PFSK-1 (cell line): ENCODE data around the gene RND3.

ENCODE experiments used
- FOXP2 ChIP-seq: optimal IDR thresholded peaks from 2 replicates; pipeline ENCODE3; 2011; ENCODE audit warnings: borderline replicate concordance, control low read depth, inconsistent platforms; ENCODE audit not compliant: insufficient read depth; ENCODE audit errors: extremely low read length, extremely low read depth
- POLR2AphosphoS5 ChIP-seq: IDR thresholded peaks from 2 replicates; pipeline ENCODE4 v1.6.1; 2012; ENCODE audit warnings: low read depth, mild to moderate bottlenecking, control low read depth, low read length, moderate library complexity
- SIN3A ChIP-seq: IDR thresholded peaks from 2 replicates; pipeline ENCODE4 v1.6.1; 2012; ENCODE audit warnings: mild to moderate bottlenecking, low read length, moderate library complexity, borderline replicate concordance; ENCODE audit not compliant: insufficient read depth
- TAF1 ChIP-seq: IDR thresholded peaks from 2 replicates; pipeline ENCODE4 v1.6.1; 2012; ENCODE audit warnings: low read length, control low read depth, borderline replicate concordance; ENCODE audit not compliant: insufficient read depth
- TF ChIP-seq, protein P1 (sequence below), 2 experiments: IDR thresholded peaks; 2 replicates each; pipeline versions ENCODE4 v1.6.1 to v1.8.0; 2011 to 2012; ENCODE audit warnings: low read depth in 2 of 2, low read length in 2 of 2, control low read depth in 1 of 2, inconsistent platforms in 1 of 2, mild to moderate bottlenecking in 1 of 2, moderate library complexity in 1 of 2; ENCODE audit not compliant: insufficient read depth in 1 of 2

DNA sequence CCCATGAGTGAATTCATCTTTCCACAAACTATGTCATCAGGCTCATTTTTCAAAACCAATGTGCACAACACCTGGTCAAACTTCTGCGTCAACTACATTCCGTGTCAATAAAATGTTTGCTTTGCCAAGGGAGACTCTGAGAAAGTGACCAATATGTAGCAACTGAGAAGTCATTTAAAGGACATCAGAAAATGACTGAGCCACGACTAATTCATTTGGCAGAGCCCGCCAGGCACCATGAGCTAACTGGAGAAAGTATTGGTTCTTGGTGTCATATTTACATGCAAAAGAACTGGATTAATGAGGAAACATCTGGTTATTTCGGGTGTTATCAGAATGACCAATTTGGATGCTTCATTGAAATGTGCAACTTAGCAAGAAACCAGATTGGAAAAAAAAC lies 7.2 kb downstream of the RND3 start:
- TF ChIP-seq TAF1 (no peak), SIN3A (no peak), POLR2AphosphoS5 (no peak), FOXP2 (no peak)
- TF ChIP-seq, protein P1, sequence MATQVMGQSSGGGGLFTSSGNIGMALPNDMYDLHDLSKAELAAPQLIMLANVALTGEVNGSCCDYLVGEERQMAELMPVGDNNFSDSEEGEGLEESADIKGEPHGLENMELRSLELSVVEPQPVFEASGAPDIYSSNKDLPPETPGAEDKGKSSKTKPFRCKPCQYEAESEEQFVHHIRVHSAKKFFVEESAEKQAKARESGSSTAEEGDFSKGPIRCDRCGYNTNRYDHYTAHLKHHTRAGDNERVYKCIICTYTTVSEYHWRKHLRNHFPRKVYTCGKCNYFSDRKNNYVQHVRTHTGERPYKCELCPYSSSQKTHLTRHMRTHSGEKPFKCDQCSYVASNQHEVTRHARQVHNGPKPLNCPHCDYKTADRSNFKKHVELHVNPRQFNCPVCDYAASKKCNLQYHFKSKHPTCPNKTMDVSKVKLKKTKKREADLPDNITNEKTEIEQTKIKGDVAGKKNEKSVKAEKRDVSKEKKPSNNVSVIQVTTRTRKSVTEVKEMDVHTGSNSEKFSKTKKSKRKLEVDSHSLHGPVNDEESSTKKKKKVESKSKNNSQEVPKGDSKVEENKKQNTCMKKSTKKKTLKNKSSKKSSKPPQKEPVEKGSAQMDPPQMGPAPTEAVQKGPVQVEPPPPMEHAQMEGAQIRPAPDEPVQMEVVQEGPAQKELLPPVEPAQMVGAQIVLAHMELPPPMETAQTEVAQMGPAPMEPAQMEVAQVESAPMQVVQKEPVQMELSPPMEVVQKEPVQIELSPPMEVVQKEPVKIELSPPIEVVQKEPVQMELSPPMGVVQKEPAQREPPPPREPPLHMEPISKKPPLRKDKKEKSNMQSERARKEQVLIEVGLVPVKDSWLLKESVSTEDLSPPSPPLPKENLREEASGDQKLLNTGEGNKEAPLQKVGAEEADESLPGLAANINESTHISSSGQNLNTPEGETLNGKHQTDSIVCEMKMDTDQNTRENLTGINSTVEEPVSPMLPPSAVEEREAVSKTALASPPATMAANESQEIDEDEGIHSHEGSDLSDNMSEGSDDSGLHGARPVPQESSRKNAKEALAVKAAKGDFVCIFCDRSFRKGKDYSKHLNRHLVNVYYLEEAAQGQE (IDR thresholded peaks at IDR 0.05; ENCODE audit: insufficient read depth in 1 of 2, low read depth in 2 of 2, low read length in 2 of 2), result no peak
